Astrocyte (in vitro differentiated cells and primary cell): ENCODE data around the gene B3GALT2.

Experiments used
- CTCF ChIP-seq: IDR thresholded peaks from 2 replicates; pipeline ENCODE4 v1.5.1; 2011; ENCODE audit warnings: low read depth, mild to moderate bottlenecking, inconsistent platforms, low read length, moderate library complexity; ENCODE audit not compliant: insufficient read depth
- EZH2 ChIP-seq: IDR thresholded peaks from 2 replicates; pipeline ENCODE4 v1.6.1; 2012; ENCODE audit warnings: mild to moderate bottlenecking, low read length, inconsistent platforms; ENCODE audit not compliant: insufficient read depth

DNA sequence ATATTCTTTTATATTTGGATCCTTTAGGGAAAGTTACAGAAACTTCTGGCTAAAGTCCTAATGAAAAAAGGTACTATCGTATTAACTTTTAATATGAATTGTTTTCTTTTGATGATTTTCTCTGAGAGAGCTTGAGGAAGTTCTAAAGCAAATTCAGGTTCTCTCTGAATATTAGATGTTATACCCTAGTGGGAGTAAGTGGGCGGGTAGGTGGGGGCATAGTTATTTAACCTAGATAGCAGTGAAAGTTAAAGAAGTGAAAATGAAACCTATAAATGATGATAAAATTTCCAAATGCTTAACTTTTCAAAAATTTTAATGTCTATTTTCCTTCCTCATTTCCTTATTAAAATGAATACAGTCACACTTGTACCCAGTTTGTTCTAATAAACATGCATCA is 26.2 kb upstream of the B3GALT2 start:
- no peak for TF ChIP-seq CTCF
- TF ChIP-seq EZH2 = no peak
